Measurements from ENCODE around the gene WDR77. TPM values are rescaled to one million over a fixed set of nuclear protein-coding genes. Genes with fewer than 3 reads are reported as not detected.

Gene WDR77
- total and polyA plus RNA-seq, 2 of the 13 experiments (the other 11 are each of a cell fraction or from before 2014, with no cell fraction given) = 90.6 to 108 TPM

GRCh38 chr1:111441573-111442192 is 7.4 kb downstream of the WDR77 start:
- ATAC-seq (peak; percentile 88), DNase-seq (ENCODE audit: low spot score) (peak; percentile 46), FAIRE-seq (peak; percentile 47)
- H4K20me1 ChIP-seq (ENCODE audit: insufficient read depth, low read length) = no peaks in the 10 kb centered on the region
- no peak overlapping the region for H2AFZ ChIP-seq (ENCODE audit: low read length)
- H3K79me2 ChIP-seq (ENCODE audit: insufficient read depth, low read length) = peaks cover 8% of the 10 kb centered on the region
- H3K27me3 ChIP-seq (ENCODE audit: control insufficient read depth in 1 of 2, insufficient read depth in 2 of 2, low read length in 2 of 2) = no peaks in the 10 kb centered on the region
- no peaks in the 10 kb centered on the region for H3K9me3 ChIP-seq (ENCODE audit: low read length)
- no TSS peak for BruUV-seq (replicated peaks)
- in situ Hi-C loops (cut with HindIII; ENCODE audit: extremely low pct_ligation_motif_present, low pct_unique_long_range_greater_than_20kb) (no loop called here), intact Hi-C loops (cut with micrococcal nuclease; ENCODE audit: unreplicated experiment) (no loop called here)
- POLR2A ChIA-PET = interaction anchor here (1.7 kb wide), 1 partner anchor 19 kb away, joined by 8 read pairs; no protein-coding TSS in a partner anchor
- no peak overlapping the region for H3K4me3 ChIP-seq (replicated peaks in 1 of 3; ENCODE audit: insufficient read depth in 1 of 3, low read depth in 2 of 3, low read length in 3 of 3)
- H3K9ac ChIP-seq (ENCODE audit: insufficient read depth, low read depth, low read length) = no peak overlapping the region
- CTCF ChIA-PET (ENCODE audit: low intra/inter-chr PET ratio, low total read pairs) = interaction anchor here (0.8 to 1.8 kb wide), 2 partner anchors 42 to 219 kb away, joined by 3 to 4 read pairs; no protein-coding TSS in a partner anchor
- WGBS (ENCODE audit: low lambda C conversion rate) = 74% methylated on average over 8 of the region's 9 CpGs
- H3K36me3 ChIP-seq (replicated peaks in 1 of 2; ENCODE audit: control insufficient read depth in 1 of 2, insufficient read depth in 2 of 2, low read length in 2 of 2) = peaks cover 27 to 73% of the 10 kb centered on the region in 2 experiments
- H3K4me2 ChIP-seq (ENCODE audit: low read depth, low read length) = no peak overlapping the region
- H3K27ac ChIP-seq (ENCODE audit: extremely low read length, insufficient read depth, low read length) = peak overlapping the region; percentile 24
- H3K4me1 ChIP-seq (ENCODE audit: insufficient read depth, low read length) = peaks cover 45% of the 10 kb centered on the region
- TF ChIP-seq, protein P1, sequence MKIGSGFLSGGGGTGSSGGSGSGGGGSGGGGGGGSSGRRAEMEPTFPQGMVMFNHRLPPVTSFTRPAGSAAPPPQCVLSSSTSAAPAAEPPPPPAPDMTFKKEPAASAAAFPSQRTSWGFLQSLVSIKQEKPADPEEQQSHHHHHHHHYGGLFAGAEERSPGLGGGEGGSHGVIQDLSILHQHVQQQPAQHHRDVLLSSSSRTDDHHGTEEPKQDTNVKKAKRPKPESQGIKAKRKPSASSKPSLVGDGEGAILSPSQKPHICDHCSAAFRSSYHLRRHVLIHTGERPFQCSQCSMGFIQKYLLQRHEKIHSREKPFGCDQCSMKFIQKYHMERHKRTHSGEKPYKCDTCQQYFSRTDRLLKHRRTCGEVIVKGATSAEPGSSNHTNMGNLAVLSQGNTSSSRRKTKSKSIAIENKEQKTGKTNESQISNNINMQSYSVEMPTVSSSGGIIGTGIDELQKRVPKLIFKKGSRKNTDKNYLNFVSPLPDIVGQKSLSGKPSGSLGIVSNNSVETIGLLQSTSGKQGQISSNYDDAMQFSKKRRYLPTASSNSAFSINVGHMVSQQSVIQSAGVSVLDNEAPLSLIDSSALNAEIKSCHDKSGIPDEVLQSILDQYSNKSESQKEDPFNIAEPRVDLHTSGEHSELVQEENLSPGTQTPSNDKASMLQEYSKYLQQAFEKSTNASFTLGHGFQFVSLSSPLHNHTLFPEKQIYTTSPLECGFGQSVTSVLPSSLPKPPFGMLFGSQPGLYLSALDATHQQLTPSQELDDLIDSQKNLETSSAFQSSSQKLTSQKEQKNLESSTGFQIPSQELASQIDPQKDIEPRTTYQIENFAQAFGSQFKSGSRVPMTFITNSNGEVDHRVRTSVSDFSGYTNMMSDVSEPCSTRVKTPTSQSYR (CRISPR knock-in tag; IDR thresholded peaks at IDR 0.05; ENCODE audit: borderline replicate concordance) = peak; percentile 53; the same call in 1 of the 2 replicates
- TF ChIP-seq ARID2 (CRISPR knock-in tag; IDR thresholded peaks at IDR 0.05; ENCODE audit: borderline replicate concordance) (no peak), HES4 (CRISPR knock-in tag; IDR thresholded peaks at IDR 0.05; ENCODE audit: borderline replicate concordance) (0 out of 2 replicates have a peak, but pooled peaks have one; percentile 33), STAG1 (CRISPR knock-in tag; IDR thresholded peaks at IDR 0.05) (peak; percentile 52), ZBTB44 (CRISPR knock-in tag; IDR thresholded peaks at IDR 0.05) (no peak), SPEN (CRISPR knock-in tag; IDR thresholded peaks at IDR 0.05; ENCODE audit: low read depth) (no peak), SRY (CRISPR knock-in tag; IDR thresholded peaks at IDR 0.05) (no peak), MEIS2 (CRISPR knock-in tag; IDR thresholded peaks at IDR 0.05) (no peak), CAMTA2 (CRISPR knock-in tag; IDR thresholded peaks at IDR 0.05; ENCODE audit: borderline replicate concordance) (no peak), GATAD2A (CRISPR knock-in tag; IDR thresholded peaks at IDR 0.05) (peak; percentile 42; the same call in 1 of the 2 replicates), NR2C2 (CRISPR knock-in tag; IDR thresholded peaks at IDR 0.05; ENCODE audit: borderline replicate concordance) (no peak), ZNF256 (CRISPR knock-in tag; conservative IDR thresholded peaks at IDR 0.05) (no peak), CREM (IDR thresholded peaks at IDR 0.05) (no peak), CREM (CRISPR knock-in tag; IDR thresholded peaks at IDR 0.05) (no peak), GLI4 (CRISPR knock-in tag; IDR thresholded peaks at IDR 0.05; ENCODE audit: borderline replicate concordance) (no peak), SMC3 (IDR thresholded peaks at IDR 0.05; ENCODE audit: low read length) (peak; percentile 62; the same call in 1 of the 2 replicates)
- TF ChIP-seq, protein P2, sequence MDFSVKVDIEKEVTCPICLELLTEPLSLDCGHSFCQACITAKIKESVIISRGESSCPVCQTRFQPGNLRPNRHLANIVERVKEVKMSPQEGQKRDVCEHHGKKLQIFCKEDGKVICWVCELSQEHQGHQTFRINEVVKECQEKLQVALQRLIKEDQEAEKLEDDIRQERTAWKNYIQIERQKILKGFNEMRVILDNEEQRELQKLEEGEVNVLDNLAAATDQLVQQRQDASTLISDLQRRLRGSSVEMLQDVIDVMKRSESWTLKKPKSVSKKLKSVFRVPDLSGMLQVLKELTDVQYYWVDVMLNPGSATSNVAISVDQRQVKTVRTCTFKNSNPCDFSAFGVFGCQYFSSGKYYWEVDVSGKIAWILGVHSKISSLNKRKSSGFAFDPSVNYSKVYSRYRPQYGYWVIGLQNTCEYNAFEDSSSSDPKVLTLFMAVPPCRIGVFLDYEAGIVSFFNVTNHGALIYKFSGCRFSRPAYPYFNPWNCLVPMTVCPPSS (IDR thresholded peaks at IDR 0.05) = no peak
- TF ChIP-seq, protein P3, sequence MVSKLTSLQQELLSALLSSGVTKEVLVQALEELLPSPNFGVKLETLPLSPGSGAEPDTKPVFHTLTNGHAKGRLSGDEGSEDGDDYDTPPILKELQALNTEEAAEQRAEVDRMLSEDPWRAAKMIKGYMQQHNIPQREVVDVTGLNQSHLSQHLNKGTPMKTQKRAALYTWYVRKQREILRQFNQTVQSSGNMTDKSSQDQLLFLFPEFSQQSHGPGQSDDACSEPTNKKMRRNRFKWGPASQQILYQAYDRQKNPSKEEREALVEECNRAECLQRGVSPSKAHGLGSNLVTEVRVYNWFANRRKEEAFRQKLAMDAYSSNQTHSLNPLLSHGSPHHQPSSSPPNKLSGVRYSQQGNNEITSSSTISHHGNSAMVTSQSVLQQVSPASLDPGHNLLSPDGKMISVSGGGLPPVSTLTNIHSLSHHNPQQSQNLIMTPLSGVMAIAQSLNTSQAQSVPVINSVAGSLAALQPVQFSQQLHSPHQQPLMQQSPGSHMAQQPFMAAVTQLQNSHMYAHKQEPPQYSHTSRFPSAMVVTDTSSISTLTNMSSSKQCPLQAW (CRISPR knock-in tag; IDR thresholded peaks at IDR 0.05) = 0 out of 2 replicates have a peak, but pooled peaks have one; percentile 25

All from HepG2 (cell line).